Breast epithelium (tissue), 3 donors: ENCODE results near the gene CCDC3.

Experiments
- CTCF ChIP-seq, 3 donors: fragments of 450-650 bp; IDR thresholded peaks; one replicate each; pipeline ENCODE4 v1.5.1; 2016 to 2017; ENCODE audit warnings: antibody characterized with exemption in 3 of 3, mild to moderate bottlenecking in 3 of 3, moderate library complexity in 3 of 3
- POLR2A ChIP-seq: fragments of 450-650 bp; IDR thresholded peaks from one replicate; pipeline ENCODE4 v1.6.1; 2016; ENCODE audit warnings: antibody characterized with exemption, mild to moderate bottlenecking, moderate library complexity
- POLR2AphosphoS5 ChIP-seq, 3 donors: sonication (generic); formaldehyde crosslinking; IDR thresholded peaks; one replicate each; pipeline ENCODE4 v1.6.1; 2017; ENCODE audit warnings: antibody characterized with exemption in 3 of 3

- TF ChIP-seq POLR2A (no peak), CTCF (IDR thresholded peaks at IDR 0.05) (no peak), POLR2AphosphoS5 (IDR thresholded peaks at IDR 0.05) (no peak)
Measured at GRCh38 chr10:13036841-13037240, 35.3 kb upstream of the CCDC3 start.
